Measurements from ENCODE around the gene HNRNPA0. TPM values are rescaled to one million over a fixed set of nuclear protein-coding genes. Genes with fewer than 3 reads are reported as not detected.

The HNRNPA0 gene
- total and polyA plus RNA-seq, 9 of the 15 experiments (the other 6 are each of a cell fraction or from before 2014, with no cell fraction given), result 5.0 to 33.3 (median 10.7) TPM

GRCh38 chr5:137754961-137755762, 999 bp upstream of the HNRNPA0 start (continued):
- TF ChIP-seq, protein P1, sequence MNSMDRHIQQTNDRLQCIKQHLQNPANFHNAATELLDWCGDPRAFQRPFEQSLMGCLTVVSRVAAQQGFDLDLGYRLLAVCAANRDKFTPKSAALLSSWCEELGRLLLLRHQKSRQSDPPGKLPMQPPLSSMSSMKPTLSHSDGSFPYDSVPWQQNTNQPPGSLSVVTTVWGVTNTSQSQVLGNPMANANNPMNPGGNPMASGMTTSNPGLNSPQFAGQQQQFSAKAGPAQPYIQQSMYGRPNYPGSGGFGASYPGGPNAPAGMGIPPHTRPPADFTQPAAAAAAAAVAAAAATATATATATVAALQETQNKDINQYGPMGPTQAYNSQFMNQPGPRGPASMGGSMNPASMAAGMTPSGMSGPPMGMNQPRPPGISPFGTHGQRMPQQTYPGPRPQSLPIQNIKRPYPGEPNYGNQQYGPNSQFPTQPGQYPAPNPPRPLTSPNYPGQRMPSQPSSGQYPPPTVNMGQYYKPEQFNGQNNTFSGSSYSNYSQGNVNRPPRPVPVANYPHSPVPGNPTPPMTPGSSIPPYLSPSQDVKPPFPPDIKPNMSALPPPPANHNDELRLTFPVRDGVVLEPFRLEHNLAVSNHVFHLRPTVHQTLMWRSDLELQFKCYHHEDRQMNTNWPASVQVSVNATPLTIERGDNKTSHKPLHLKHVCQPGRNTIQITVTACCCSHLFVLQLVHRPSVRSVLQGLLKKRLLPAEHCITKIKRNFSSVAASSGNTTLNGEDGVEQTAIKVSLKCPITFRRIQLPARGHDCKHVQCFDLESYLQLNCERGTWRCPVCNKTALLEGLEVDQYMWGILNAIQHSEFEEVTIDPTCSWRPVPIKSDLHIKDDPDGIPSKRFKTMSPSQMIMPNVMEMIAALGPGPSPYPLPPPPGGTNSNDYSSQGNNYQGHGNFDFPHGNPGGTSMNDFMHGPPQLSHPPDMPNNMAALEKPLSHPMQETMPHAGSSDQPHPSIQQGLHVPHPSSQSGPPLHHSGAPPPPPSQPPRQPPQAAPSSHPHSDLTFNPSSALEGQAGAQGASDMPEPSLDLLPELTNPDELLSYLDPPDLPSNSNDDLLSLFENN (IDR thresholded peaks at IDR 0.05; ENCODE audit: low read depth in 2 of 2, low read length in 2 of 2), result no peak
- TF ChIP-seq ZNF274 (IDR thresholded peaks at IDR 0.05; ENCODE audit: borderline replicate concordance, low read depth, low read length), result no peak
- no peak for TF ChIP-seq ZKSCAN8 (CRISPR knock-in tag; IDR thresholded peaks at IDR 0.05)
- TF ChIP-seq KLF16 (IDR thresholded peaks at IDR 0.05), result no peak
- TF ChIP-seq CBX5 (IDR thresholded peaks at IDR 0.05; ENCODE audit: borderline replicate concordance, low read depth), result no peak
- TF ChIP-seq PPARD (CRISPR knock-in tag; IDR thresholded peaks at IDR 0.05), result no peak
- TF ChIP-seq SNAPC5 (CRISPR knock-in tag; IDR thresholded peaks at IDR 0.05), result no peak
- TF ChIP-seq TFAP4 (CRISPR knock-in tag; IDR thresholded peaks at IDR 0.05; ENCODE audit: borderline replicate concordance), result no peak; the same call in 1 of the 2 replicates
- TF ChIP-seq ZNF655 (CRISPR knock-in tag; IDR thresholded peaks at IDR 0.05), result no peak
- TF ChIP-seq ATF1 (CRISPR knock-in tag; IDR thresholded peaks at IDR 0.05), result no peak
- no peak for TF ChIP-seq ATF1 (tag; IDR thresholded peaks at IDR 0.05)
- TF ChIP-seq ZNF253 (CRISPR knock-in tag; conservative IDR thresholded peaks at IDR 0.05), result no peak
- TF ChIP-seq CHD2 (IDR thresholded peaks at IDR 0.05; ENCODE audit: low read depth, low read length), result no peak
- no peak for TF ChIP-seq ZNF785 (CRISPR knock-in tag; IDR thresholded peaks at IDR 0.05)
- TF ChIP-seq HMGXB4 (CRISPR knock-in tag; IDR thresholded peaks at IDR 0.05), result no peak
- no peak for TF ChIP-seq RCOR1 (IDR thresholded peaks at IDR 0.05; ENCODE audit: borderline replicate concordance in 1 of 2, low read depth in 2 of 2, low read length in 2 of 2)
- 0 out of 2 replicates have a peak, but pooled peaks have one; percentile 34 for TF ChIP-seq ZNF644 (tag; IDR thresholded peaks at IDR 0.05; ENCODE audit: low read depth)
- TF ChIP-seq DDX20 (tag; IDR thresholded peaks at IDR 0.05; ENCODE audit: low read depth), result no peak
- 0 out of 2 replicates have a peak, but pooled peaks have one; percentile 57 for TF ChIP-seq GATAD2B (IDR thresholded peaks at IDR 0.05; ENCODE audit: borderline replicate concordance)
- TF ChIP-seq ZNF511 (CRISPR knock-in tag; IDR thresholded peaks at IDR 0.05), result no peak
- no peak for TF ChIP-seq DPF2 (IDR thresholded peaks at IDR 0.05)

Data from K562 (cell line).